Tibial nerve (tissue), 4 donors: ENCODE measurements around the gene MICU1. TPM values are rescaled to one million over a fixed set of nuclear protein-coding genes. Genes with fewer than 3 reads are reported as not detected.
A peak's percentile ranks its signal among the peaks of the same experiment; 100 is the strongest.

Experiments used
- DNase-seq, 2 donors: peaks; one replicate each; pipeline ENCODE4 v3.0.0-alpha.2; 2019; ENCODE audit warnings: low spot score in 2 of 2
- H3K27ac ChIP-seq, 4 donors: fragments of 200-600 bp; sonication (generic) in 3 of 4; one replicate each; pipeline ENCODE4 v1.5.1; 2017 to 2019; ENCODE audit warnings: mild to moderate bottlenecking in 1 of 4
- H3K27me3 ChIP-seq, 2 donors: fragments of 200-600 bp; sonication (generic) in 1 of 2; one replicate each; pipeline versions ENCODE4 v1.5.1 to v1.6.0; 2017 to 2019
- H3K36me3 ChIP-seq, 3 donors: fragments of 200-600 bp; sonication (generic); one replicate each; pipeline ENCODE4 v1.5.1; 2018 to 2019
- H3K4me1 ChIP-seq, 4 donors: fragments of 200-600 bp; sonication (generic) in 3 of 4; one replicate each; pipeline ENCODE4 v1.5.1; 2017 to 2019
- H3K4me3 ChIP-seq, 4 donors: fragments of 200-600 bp; sonication (generic) in 3 of 4; one replicate each; pipeline ENCODE4 v1.5.1; 2017 to 2019; ENCODE audit warnings: mild to moderate bottlenecking in 1 of 4, moderate library complexity in 1 of 4
- H3K9me3 ChIP-seq, 4 donors: fragments of 200-600 bp; sonication (generic) in 3 of 4; one replicate each; pipeline ENCODE4 v1.5.1; 2017 to 2019
- CTCF ChIP-seq, 5 experiments: fragments of 200-600 bp in 3 of 5; fragments of 450-650 bp in 2 of 5; sonication (generic) in 3 of 5; IDR thresholded peaks; one replicate each; pipeline ENCODE4 v1.5.1; 2016 to 2019; ENCODE audit warnings: antibody characterized with exemption in 5 of 5, mild to moderate bottlenecking in 3 of 5, moderate library complexity in 2 of 5
- EP300 ChIP-seq, 2 donors: sonication (generic); formaldehyde crosslinking; IDR thresholded peaks; one replicate each; pipeline ENCODE4 v1.6.1; 2017; ENCODE audit warnings: antibody characterized with exemption in 2 of 2, mild to moderate bottlenecking in 1 of 2
- POLR2A ChIP-seq, 2 donors: fragments of 450-650 bp; IDR thresholded peaks; one replicate each; pipeline ENCODE4 v1.6.1; 2017; ENCODE audit warnings: antibody characterized with exemption in 2 of 2, mild to moderate bottlenecking in 2 of 2, moderate library complexity in 2 of 2
- WGBS, 2 donors: methylation state at CpG; one replicate each; pipeline ENCODE4 v1.1.5; 2018; 5-methylcytosine and 5-hydroxymethylcytosine counted together
- total RNA-seq, 4 donors: library from RNA; depleted of rRNA; stranded (reverse); fragments of >200 nt; gene quantifications; one replicate each; pipeline ENCODE4 v1.1.0, GENCODE V29; 2016

Gene MICU1
- total RNA-seq, 4 donors from 2014 or later = 19.4 to 46.5 (median 35.8) TPM

- Histone ChIP-seq H3K27me3 (no peaks in the 10 kb centered on the region), H3K4me1 (peaks cover 0 to 5% (median 0%) of the 10 kb centered on the region in 4 donors), H3K27ac (no peak overlapping the region), H3K4me3 (no peak overlapping the region), H3K36me3 (peaks cover 0 to 65% (median 0%) of the 10 kb centered on the region in 3 donors), H3K9me3 (no peaks in the 10 kb centered on the region)
- WGBS, 2 donors = 86 to 87% methylated on average over 1 of the region's 1 CpG
- no peak for DNase-seq
- TF ChIP-seq EP300 (IDR thresholded peaks at IDR 0.05) = no peak
- no peak for TF ChIP-seq CTCF (IDR thresholded peaks at IDR 0.05)
- no peak for TF ChIP-seq POLR2A (IDR thresholded peaks at IDR 0.05)
These were observed 61.3 kb downstream of the MICU1 start for GRCh38 chr10:72564596-72564995.

GRCh38 chr10:72563327-72563932, 62.4 kb downstream of the MICU1 start:
- Histone ChIP-seq H3K4me3 (no peak overlapping the region), H3K9me3 (no peaks in the 10 kb centered on the region), H3K36me3 (peaks cover 0 to 73% (median 0%) of the 10 kb centered on the region in 3 donors), H3K27ac (no peak overlapping the region), H3K27me3 (no peaks in the 10 kb centered on the region), H3K4me1 (peaks cover 0 to 5% (median 0%) of the 10 kb centered on the region in 4 donors)
- WGBS, 2 donors = 80% methylated on average over 6 of the region's 6 CpGs
- TF ChIP-seq POLR2A (IDR thresholded peaks at IDR 0.05) = no peak
- no peak for TF ChIP-seq CTCF (IDR thresholded peaks at IDR 0.05)
- TF ChIP-seq EP300 (IDR thresholded peaks at IDR 0.05) = no peak
- no peak for DNase-seq

GRCh38 chr10:72561745-72562166, 64.1 kb downstream of the MICU1 start:
- Histone ChIP-seq H3K9me3 (no peaks in the 10 kb centered on the region), H3K27me3 (no peaks in the 10 kb centered on the region), H3K4me3 (no peak overlapping the region), H3K27ac (no peak overlapping the region), H3K36me3 (peaks cover 0 to 82% (median 0%) of the 10 kb centered on the region in 3 donors), H3K4me1 (no peaks in the 10 kb centered on the region)
- TF ChIP-seq POLR2A (IDR thresholded peaks at IDR 0.05) = no peak
- TF ChIP-seq EP300 (IDR thresholded peaks at IDR 0.05) = no peak
- TF ChIP-seq CTCF (IDR thresholded peaks at IDR 0.05) = no peak
- DNase-seq = no peak
- WGBS, 2 donors = 90 to 91% methylated on average over 3 of the region's 3 CpGs

GRCh38 chr10:72557362-72557761, 68.5 kb downstream of the MICU1 start:
- WGBS, 2 donors = 59 to 68% methylated on average over 1 of the region's 1 CpG
- no peak for DNase-seq
- no peaks in the 10 kb centered on the region for H3K4me1 ChIP-seq
- H3K27me3 ChIP-seq = no peaks in the 10 kb centered on the region
- TF ChIP-seq CTCF (IDR thresholded peaks at IDR 0.05) (no peak), POLR2A (IDR thresholded peaks at IDR 0.05) (no peak), EP300 (IDR thresholded peaks at IDR 0.05) (no peak)
- no peak overlapping the region for H3K27ac ChIP-seq
- H3K9me3 ChIP-seq = no peaks in the 10 kb centered on the region
- H3K36me3 ChIP-seq = peaks cover 0 to 54% (median 0%) of the 10 kb centered on the region in 3 donors
- H3K4me3 ChIP-seq = no peak overlapping the region

GRCh38 chr10:72552857-72553256, 73.0 kb downstream of the MICU1 start:
- no peaks in the 10 kb centered on the region for H3K4me1 ChIP-seq
- no peak overlapping the region for H3K27ac ChIP-seq
- H3K4me3 ChIP-seq = no peak overlapping the region
- peaks cover 0 to 55% (median 4%) of the 10 kb centered on the region in 3 donors for H3K36me3 ChIP-seq
- no peaks in the 10 kb centered on the region for H3K9me3 ChIP-seq
- TF ChIP-seq CTCF (IDR thresholded peaks at IDR 0.05) = no peak
- TF ChIP-seq EP300 (IDR thresholded peaks at IDR 0.05) = peak in 1 of 2 donors; percentile 44
- no peak for TF ChIP-seq POLR2A (IDR thresholded peaks at IDR 0.05)
- no peaks in the 10 kb centered on the region for H3K27me3 ChIP-seq
- peak in 1 of 2 donors; percentile 8 for DNase-seq
